Measurements from ENCODE around the gene RNF225.

The RNF225 gene

DNA sequence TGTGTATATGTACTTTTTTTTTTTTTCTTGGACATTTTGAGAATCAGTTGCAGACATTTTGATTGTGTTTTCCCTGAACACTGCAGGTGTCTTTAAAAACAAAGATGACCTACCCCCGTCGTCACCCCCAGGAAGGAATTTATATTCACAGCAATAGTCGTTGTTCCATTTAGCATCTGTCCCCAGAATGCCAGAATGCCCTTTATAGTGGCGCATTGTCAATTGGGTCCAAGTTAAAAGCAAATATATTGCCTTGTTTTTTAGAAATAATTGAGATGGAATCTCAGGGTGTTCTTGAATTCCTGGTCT, 1.8 kb upstream of the RNF225 start:
- TF ChIP-seq, protein P1, sequence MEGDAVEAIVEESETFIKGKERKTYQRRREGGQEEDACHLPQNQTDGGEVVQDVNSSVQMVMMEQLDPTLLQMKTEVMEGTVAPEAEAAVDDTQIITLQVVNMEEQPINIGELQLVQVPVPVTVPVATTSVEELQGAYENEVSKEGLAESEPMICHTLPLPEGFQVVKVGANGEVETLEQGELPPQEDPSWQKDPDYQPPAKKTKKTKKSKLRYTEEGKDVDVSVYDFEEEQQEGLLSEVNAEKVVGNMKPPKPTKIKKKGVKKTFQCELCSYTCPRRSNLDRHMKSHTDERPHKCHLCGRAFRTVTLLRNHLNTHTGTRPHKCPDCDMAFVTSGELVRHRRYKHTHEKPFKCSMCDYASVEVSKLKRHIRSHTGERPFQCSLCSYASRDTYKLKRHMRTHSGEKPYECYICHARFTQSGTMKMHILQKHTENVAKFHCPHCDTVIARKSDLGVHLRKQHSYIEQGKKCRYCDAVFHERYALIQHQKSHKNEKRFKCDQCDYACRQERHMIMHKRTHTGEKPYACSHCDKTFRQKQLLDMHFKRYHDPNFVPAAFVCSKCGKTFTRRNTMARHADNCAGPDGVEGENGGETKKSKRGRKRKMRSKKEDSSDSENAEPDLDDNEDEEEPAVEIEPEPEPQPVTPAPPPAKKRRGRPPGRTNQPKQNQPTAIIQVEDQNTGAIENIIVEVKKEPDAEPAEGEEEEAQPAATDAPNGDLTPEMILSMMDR (IDR thresholded peaks at IDR 0.05; ENCODE audit: insufficient read depth, low read length, poor library complexity, severe bottlenecking) = no peak

GRCh38 chr19:58394821-58395219, 636 bp upstream of the RNF225 start:
- no peak for DNase-seq (ENCODE audit: extremely low read depth, insufficient read length)
- no peak overlapping the region for H3K4me3 ChIP-seq (replicated peaks; ENCODE audit: low read depth, low read length)

More for the DNA sequence above, 1.8 kb upstream of the RNF225 start:
- DNase-seq (ENCODE audit: extremely low read depth, insufficient read length) = no peak
- H3K4me3 ChIP-seq (replicated peaks; ENCODE audit: low read depth, low read length) = no peak overlapping the region
- H3K27me3 ChIP-seq (replicated peaks; ENCODE audit: control insufficient read depth, insufficient read depth, low read length) = no peaks in the 10 kb centered on the region
- peaks cover 37% of the 10 kb centered on the region for H3K36me3 ChIP-seq (ENCODE audit: control insufficient read depth, insufficient read depth, low read length)

GRCh38 chr19:58395979-58396627, 647 bp downstream of the RNF225 start:
- Histone ChIP-seq H3K36me3 (ENCODE audit: control insufficient read depth, insufficient read depth, low read length) (peaks cover 31% of the 10 kb centered on the region), H3K4me3 (replicated peaks; ENCODE audit: low read depth, low read length) (no peak overlapping the region), H3K27me3 (replicated peaks; ENCODE audit: control insufficient read depth, insufficient read depth, low read length) (no peaks in the 10 kb centered on the region)
- TF ChIP-seq, protein P1 (IDR thresholded peaks at IDR 0.05; ENCODE audit: insufficient read depth, low read length, poor library complexity, severe bottlenecking) = no peak
- no peak for DNase-seq (ENCODE audit: extremely low read depth, insufficient read length)

More at GRCh38 chr19:58394821-58395219, 636 bp upstream of the RNF225 start:
- Histone ChIP-seq H3K36me3 (ENCODE audit: control insufficient read depth, insufficient read depth, low read length) (peaks cover 34% of the 10 kb centered on the region), H3K27me3 (replicated peaks; ENCODE audit: control insufficient read depth, insufficient read depth, low read length) (no peaks in the 10 kb centered on the region)
- TF ChIP-seq, protein P1 (IDR thresholded peaks at IDR 0.05; ENCODE audit: insufficient read depth, low read length, poor library complexity, severe bottlenecking) = no peak

- Histone ChIP-seq H3K36me3 (ENCODE audit: control insufficient read depth, insufficient read depth, low read length) (peaks cover 29% of the 10 kb centered on the region), H3K4me3 (replicated peaks; ENCODE audit: low read depth, low read length) (no peak overlapping the region), H3K27me3 (replicated peaks; ENCODE audit: control insufficient read depth, insufficient read depth, low read length) (no peaks in the 10 kb centered on the region)
- TF ChIP-seq, protein P1 (IDR thresholded peaks at IDR 0.05; ENCODE audit: insufficient read depth, low read length, poor library complexity, severe bottlenecking) = no peak
- DNase-seq (ENCODE audit: extremely low read depth, insufficient read length) = no peak
These were observed 1.5 kb downstream of the RNF225 start for GRCh38 chr19:58396691-58397532.

GRCh38 chr19:58397533-58398037, 2.1 kb downstream of the RNF225 start:
- TF ChIP-seq, protein P1 (IDR thresholded peaks at IDR 0.05; ENCODE audit: insufficient read depth, low read length, poor library complexity, severe bottlenecking) = no peak
- no peak overlapping the region for H3K4me3 ChIP-seq (replicated peaks; ENCODE audit: low read depth, low read length)
- no peak for DNase-seq (ENCODE audit: extremely low read depth, insufficient read length)
- peaks cover 27% of the 10 kb centered on the region for H3K36me3 ChIP-seq (ENCODE audit: control insufficient read depth, insufficient read depth, low read length)
- no peaks in the 10 kb centered on the region for H3K27me3 ChIP-seq (replicated peaks; ENCODE audit: control insufficient read depth, insufficient read depth, low read length)

Data from GM06990 (cell line).